HEK293 (cell line): Measurements from ENCODE around the gene PPP4R2.

Experiments used
- EGR2 ChIP-seq: fragments of 450-650 bp; formaldehyde crosslinking; IDR thresholded peaks from 2 replicates; pipeline ENCODE4 v1.5.1; 2016; ENCODE audit warnings: low read depth, missing biosample characterization, missing genetic modification characterization
- PRDM2 ChIP-seq: fragments of 450-650 bp; formaldehyde crosslinking; IDR thresholded peaks from 2 replicates; pipeline ENCODE4 v1.5.1; 2016; ENCODE audit warnings: missing biosample characterization, missing genetic modification characterization, borderline replicate concordance
- PRDM6 ChIP-seq: fragments of 450-650 bp; formaldehyde crosslinking; IDR thresholded peaks from 2 replicates; pipeline ENCODE4 v1.5.1; 2017; ENCODE audit warnings: missing biosample characterization, missing genetic modification characterization
- SCRT1 ChIP-seq: fragments of 450-650 bp; formaldehyde crosslinking; IDR thresholded peaks from 2 replicates; pipeline ENCODE4 v1.5.1; 2016; ENCODE audit warnings: missing biosample characterization, missing genetic modification characterization, borderline replicate concordance
- SETDB1 ChIP-seq: IDR thresholded peaks from one replicate; pipeline ENCODE4 v1.6.1; 2017; ENCODE audit warnings: mild to moderate bottlenecking, low read length, moderate library complexity, mixed read lengths; ENCODE audit not compliant: insufficient read length
- TRIM28 ChIP-seq: IDR thresholded peaks from 2 replicates; pipeline ENCODE4 v1.6.1; 2011; ENCODE audit warnings: low read length, control low read depth, borderline replicate concordance
- ZBTB8A ChIP-seq: fragments of 450-650 bp; formaldehyde crosslinking; IDR thresholded peaks from 2 replicates; pipeline ENCODE4 v1.5.1; 2016; ENCODE audit warnings: missing biosample characterization, missing genetic modification characterization
- ZNF132 ChIP-seq: fragments of 450-650 bp; formaldehyde crosslinking; IDR thresholded peaks from 2 replicates; pipeline ENCODE4 v1.5.1; 2017; ENCODE audit warnings: missing biosample characterization, missing genetic modification characterization, borderline replicate concordance
- ZNF140 ChIP-seq: fragments of 450-650 bp; formaldehyde crosslinking; IDR thresholded peaks from 2 replicates; pipeline ENCODE4 v1.5.1; 2016; ENCODE audit warnings: missing biosample characterization, missing genetic modification characterization
- ZNF169 ChIP-seq: fragments of 450-650 bp; formaldehyde crosslinking; IDR thresholded peaks from 2 replicates; pipeline ENCODE4 v1.5.1; 2016; ENCODE audit warnings: missing biosample characterization, missing genetic modification characterization
- ZNF202 ChIP-seq: fragments of 450-650 bp; formaldehyde crosslinking; IDR thresholded peaks from 2 replicates; pipeline ENCODE4 v1.5.1; 2016; ENCODE audit warnings: missing biosample characterization, missing genetic modification characterization, borderline replicate concordance
- ZNF211 ChIP-seq: fragments of 450-650 bp; formaldehyde crosslinking; IDR thresholded peaks from 2 replicates; pipeline ENCODE4 v1.5.1; 2016; ENCODE audit warnings: low read depth, missing biosample characterization, missing genetic modification characterization
- ZNF214 ChIP-seq: fragments of 450-650 bp; formaldehyde crosslinking; IDR thresholded peaks from 2 replicates; pipeline ENCODE4 v1.5.1; 2017; ENCODE audit warnings: missing biosample characterization, mild to moderate bottlenecking, missing genetic modification characterization, borderline replicate concordance
- ZNF266 ChIP-seq: fragments of 450-650 bp; formaldehyde crosslinking; IDR thresholded peaks from 2 replicates; pipeline ENCODE4 v1.5.1; 2016; ENCODE audit warnings: missing biosample characterization, missing genetic modification characterization, low read depth
- ZNF280D ChIP-seq: fragments of 450-650 bp; formaldehyde crosslinking; IDR thresholded peaks from 2 replicates; pipeline ENCODE4 v1.5.1; 2016; ENCODE audit warnings: missing biosample characterization, missing genetic modification characterization
- ZNF366 ChIP-seq: fragments of 450-650 bp; formaldehyde crosslinking; conservative IDR thresholded peaks from 2 replicates; pipeline ENCODE4 v1.5.1; 2016; ENCODE audit warnings: missing biosample characterization, missing genetic modification characterization
- ZNF488 ChIP-seq: fragments of 450-650 bp; formaldehyde crosslinking; IDR thresholded peaks from 2 replicates; pipeline ENCODE4 v1.5.1; 2016; ENCODE audit warnings: missing biosample characterization, missing genetic modification characterization
- ZNF518A ChIP-seq: fragments of 450-650 bp; formaldehyde crosslinking; conservative IDR thresholded peaks from 2 replicates; pipeline ENCODE4 v1.5.1; 2016; ENCODE audit warnings: low read depth, missing biosample characterization, missing genetic modification characterization
- ZNF580 ChIP-seq: fragments of 450-650 bp; formaldehyde crosslinking; IDR thresholded peaks from 2 replicates; pipeline ENCODE4 v1.5.1; 2016; ENCODE audit warnings: missing biosample characterization, missing genetic modification characterization
- ZNF585B ChIP-seq: fragments of 450-650 bp; formaldehyde crosslinking; IDR thresholded peaks from 2 replicates; pipeline ENCODE4 v1.5.1; 2016; ENCODE audit warnings: missing biosample characterization, missing genetic modification characterization
- ZNF623 ChIP-seq: fragments of 450-650 bp; formaldehyde crosslinking; IDR thresholded peaks from 2 replicates; pipeline ENCODE4 v1.5.1; 2016; ENCODE audit warnings: missing biosample characterization, missing genetic modification characterization
- ZNF776 ChIP-seq: fragments of 450-650 bp; formaldehyde crosslinking; IDR thresholded peaks from 2 replicates; pipeline ENCODE4 v1.5.0; 2017; ENCODE audit warnings: missing biosample characterization, missing genetic modification characterization, borderline replicate concordance
- ZSCAN23 ChIP-seq: fragments of 450-650 bp; formaldehyde crosslinking; IDR thresholded peaks from 2 replicates; pipeline ENCODE4 v1.5.1; 2016; ENCODE audit warnings: missing biosample characterization, missing genetic modification characterization

The PPP4R2 gene

GRCh38 chr3:72997421-72997961 lies 880 bp downstream of the PPP4R2 start (continued):
- no peak for TF ChIP-seq ZNF280D (tag by site-specific recombination)
- TF ChIP-seq ZNF214 (tag by site-specific recombination), result no peak
- no peak for TF ChIP-seq ZNF580
- no peak for TF ChIP-seq ZNF366 (tag by site-specific recombination)
- TF ChIP-seq ZNF488 (tag by site-specific recombination), result no peak
- peak; percentile 2; the same call in 1 of the 2 replicates for TF ChIP-seq EGR2 (tag by site-specific recombination)
- no peak for TF ChIP-seq PRDM2
- TF ChIP-seq ZNF518A (tag by site-specific recombination), result no peak
- TF ChIP-seq SETDB1, result no peak
- no peak for TF ChIP-seq ZNF202
- no peak for TF ChIP-seq ZNF211
- TF ChIP-seq PRDM6, result no peak
- no peak for TF ChIP-seq ZNF140 (tag by site-specific recombination)
- TF ChIP-seq SCRT1, result peak; percentile 55; the same call in 1 of the 2 replicates
- TF ChIP-seq ZNF169 (tag by site-specific recombination), result no peak
- no peak for TF ChIP-seq ZNF585B (tag by site-specific recombination)
- TF ChIP-seq ZNF266 (tag by site-specific recombination), result no peak
- TF ChIP-seq ZNF776 (tag by site-specific recombination), result no peak
- TF ChIP-seq ZNF132 (tag by site-specific recombination), result no peak
- no peak for TF ChIP-seq ZNF623
- TF ChIP-seq TRIM28, result no peak
- TF ChIP-seq ZSCAN23 (tag by site-specific recombination), result no peak
- TF ChIP-seq ZBTB8A (tag by site-specific recombination), result peak; percentile 91
